OCI-LY1 (cell line): ENCODE results near the gene AGRP.

Source experiments
- CTCF ChIP-seq: fragments of 200-600 bp; sonication (generic), shearing (Covaris generic); IDR thresholded peaks from 2 replicates; pipeline ENCODE4 v1.5.1; 2017; ENCODE audit warnings: mild to moderate bottlenecking, antibody characterized with exemption, low read length, moderate library complexity, mixed read lengths
- EZH2 ChIP-seq: fragments of 200-600 bp; sonication (generic), shearing (Covaris generic); IDR thresholded peaks from 2 replicates; pipeline ENCODE4 v1.8.0; 2017; ENCODE audit warnings: borderline replicate concordance, mixed run types, mild to moderate bottlenecking, antibody characterized with exemption, low read length, moderate library complexity, mixed read lengths

GRCh38 chr16:67518676-67519075 lies 35.3 kb upstream of the AGRP start:
- TF ChIP-seq CTCF (no peak), EZH2 (no peak)
